GM23338 (cell line): ENCODE results near the gene JAZF1. TPM values are rescaled to one million over a fixed set of nuclear protein-coding genes. Genes with fewer than 3 reads are reported as not detected.

Experiments
- ATAC-seq: fragments of 200-7000 bp; cut with Tn5 transposase; 3 replicates; pipeline ENCODE4 v1.9.1; 2020
- DNase-seq: peaks from one replicate; pipeline ENCODE4 v3.0.0-alpha.2; 2015; ENCODE audit warnings: low spot score
- H2AFZ ChIP-seq: fragments of 200-600 bp; sonication (generic); 2 replicates; pipeline ENCODE4 v1.8.0; 2016; ENCODE audit warnings: antibody characterized with exemption, mild to moderate bottlenecking, moderate library complexity
- H3F3A ChIP-seq: fragments of 200-600 bp; sonication (generic); replicated peaks from 2 replicates; pipeline ENCODE4 v1.8.0; 2017; ENCODE audit warnings: antibody characterized with exemption, mixed run types, low read depth
- H3K27ac ChIP-seq: fragments of 200-600 bp; sonication (generic); 2 replicates; pipeline ENCODE4 v1.6.1; 2016; ENCODE audit warnings: low read depth
- H3K27me3 ChIP-seq: fragments of 200-600 bp; sonication (generic); 2 replicates; pipeline ENCODE4 v1.8.0; 2016; ENCODE audit warnings: mild to moderate bottlenecking, mixed run types, moderate library complexity; ENCODE audit not compliant: insufficient read depth
- H3K36me3 ChIP-seq: fragments of 200-600 bp; sonication (generic); 2 replicates; pipeline ENCODE4 v1.8.0; 2016; ENCODE audit warnings: mild to moderate bottlenecking; ENCODE audit not compliant: insufficient read depth
- H3K4me1 ChIP-seq: fragments of 200-600 bp; sonication (generic); 2 replicates; pipeline ENCODE4 v1.8.0; 2016; ENCODE audit warnings: mild to moderate bottlenecking, moderate library complexity; ENCODE audit not compliant: insufficient read depth
- H3K4me2 ChIP-seq: fragments of 200-600 bp; sonication (generic); 2 replicates; pipeline ENCODE4 v1.7.1; 2017; ENCODE audit warnings: mixed run types
- H3K4me3 ChIP-seq: fragments of 200-600 bp; sonication (generic); 2 replicates; pipeline ENCODE4 v1.6.1; 2016; ENCODE audit warnings: mixed run types
- H3K79me2 ChIP-seq: fragments of 200-600 bp; sonication (generic); replicated peaks from 2 replicates; pipeline ENCODE4 v1.8.0; 2017; ENCODE audit warnings: mild to moderate bottlenecking; ENCODE audit not compliant: insufficient read depth
- H3K9me2 ChIP-seq: fragments of 200-600 bp; sonication (generic); 2 replicates; pipeline ENCODE4 v1.8.0; 2017; ENCODE audit not compliant: insufficient read depth
- H4K20me1 ChIP-seq: fragments of 200-600 bp; sonication (generic); replicated peaks from 2 replicates; pipeline ENCODE4 v1.8.0; 2017; ENCODE audit warnings: mild to moderate bottlenecking; ENCODE audit not compliant: insufficient read depth
- H3K27ac Mint-ChIP-seq: 2 replicates; pipeline ENCODE4 v1.8.0; 2020; ENCODE audit warnings: inconsistent platforms, mild to moderate bottlenecking, moderate library complexity, mixed read lengths
- H3K27me3 Mint-ChIP-seq: 3 replicates; pipeline ENCODE4 v1.8.0; 2022; ENCODE audit warnings: low read depth, mild to moderate bottlenecking, moderate library complexity, mixed read lengths, inconsistent platforms; ENCODE audit not compliant: insufficient read depth, poor library complexity
- H3K36me3 Mint-ChIP-seq: 3 replicates; pipeline ENCODE4 v1.8.0; 2021; ENCODE audit warnings: low read depth, mild to moderate bottlenecking, inconsistent platforms, moderate library complexity, mixed read lengths
- H3K4me1 Mint-ChIP-seq: 3 replicates; pipeline ENCODE4 v1.8.0; 2020; ENCODE audit warnings: mild to moderate bottlenecking, inconsistent platforms, mixed read lengths
- H3K4me3 Mint-ChIP-seq: 3 replicates; pipeline ENCODE4 v1.8.0; 2021; ENCODE audit warnings: moderate library complexity, mild to moderate bottlenecking, inconsistent platforms, mixed read lengths
- H3K9me3 Mint-ChIP-seq: 3 replicates; pipeline ENCODE4 v1.8.0; 2020; ENCODE audit warnings: moderate library complexity, mild to moderate bottlenecking, inconsistent platforms, mixed read lengths
- CREB1 ChIP-seq: fragments of 250-450 bp; sonication (Bioruptor Pico); IDR thresholded peaks from 2 replicates; pipeline ENCODE4 v1.5.0; 2020; ENCODE audit warnings: low read depth, mild to moderate bottlenecking, moderate library complexity
- JUNB ChIP-seq: IDR thresholded peaks from one replicate; pipeline ENCODE4 v1.6.1; 2016; ENCODE audit warnings: antibody characterized with exemption; ENCODE audit not compliant: unreplicated experiment
- NANOG ChIP-seq: IDR thresholded peaks from 2 replicates; pipeline ENCODE4 v1.6.1; 2016; ENCODE audit warnings: antibody characterized with exemption, borderline replicate concordance
- ZNF462 ChIP-seq: fragments of 250-450 bp; sonication (Bioruptor Pico); IDR thresholded peaks from 2 replicates; pipeline ENCODE4 v1.5.0; 2020; ENCODE audit warnings: mild to moderate bottlenecking, moderate library complexity
- polyA plus RNA-seq: library from polyadenylated mRNA; unstranded; fragments of >200 nt; fragmentation: Nextera tagmentation; extraction: Ambion mirVana; gene quantifications from 2 replicates; pipeline ENCODE4 v1.2.1, GENCODE V29; 2016
- total RNA-seq: library from RNA; depleted of rRNA; stranded (reverse); fragments of >200 nt; shearing (Covaris generic); gene quantifications from 2 replicates; pipeline ENCODE4 v1.2.3, GENCODE V29; 2014
- TF ChIP-seq, protein P1 (sequence below), 2 experiments: fragments of 200-600 bp in 1 of 2; sonication (generic) in 1 of 2; conservative IDR thresholded peaks; 2 replicates each; pipeline versions ENCODE4 v1.5.1 to v1.6.1; 2016 to 2017; ENCODE audit warnings: antibody characterized with exemption in 2 of 2, low read depth in 2 of 2, mild to moderate bottlenecking in 2 of 2, moderate library complexity in 1 of 2
- TF ChIP-seq, protein P2 (sequence below): IDR thresholded peaks from 2 replicates; pipeline ENCODE4 v1.6.1; 2016; ENCODE audit warnings: antibody characterized with exemption

Gene JAZF1
- total and polyA plus RNA-seq, 2 experiments from 2014 or later, result 12.2 to 22.2 TPM

- peaks cover 2% of the 10 kb centered on the region for H3K27me3 Mint-ChIP-seq
- Histone ChIP-seq H3K4me2 (no peak overlapping the region), H2AFZ (no peak overlapping the region), H4K20me1 (no peaks in the 10 kb centered on the region), H3K4me1 (no peaks in the 10 kb centered on the region), H3K27me3 (no peaks in the 10 kb centered on the region), H3K4me3 (no peak overlapping the region), H3K27ac (no peak overlapping the region), H3K36me3 (no peaks in the 10 kb centered on the region; the same call in 1 of the 2 replicates), H3F3A (no peaks in the 10 kb centered on the region), H3K9me2 (no peaks in the 10 kb centered on the region), H3K79me2 (no peaks in the 10 kb centered on the region)
- no peaks in the 10 kb centered on the region for H3K36me3 Mint-ChIP-seq
- TF ChIP-seq, protein P1, sequence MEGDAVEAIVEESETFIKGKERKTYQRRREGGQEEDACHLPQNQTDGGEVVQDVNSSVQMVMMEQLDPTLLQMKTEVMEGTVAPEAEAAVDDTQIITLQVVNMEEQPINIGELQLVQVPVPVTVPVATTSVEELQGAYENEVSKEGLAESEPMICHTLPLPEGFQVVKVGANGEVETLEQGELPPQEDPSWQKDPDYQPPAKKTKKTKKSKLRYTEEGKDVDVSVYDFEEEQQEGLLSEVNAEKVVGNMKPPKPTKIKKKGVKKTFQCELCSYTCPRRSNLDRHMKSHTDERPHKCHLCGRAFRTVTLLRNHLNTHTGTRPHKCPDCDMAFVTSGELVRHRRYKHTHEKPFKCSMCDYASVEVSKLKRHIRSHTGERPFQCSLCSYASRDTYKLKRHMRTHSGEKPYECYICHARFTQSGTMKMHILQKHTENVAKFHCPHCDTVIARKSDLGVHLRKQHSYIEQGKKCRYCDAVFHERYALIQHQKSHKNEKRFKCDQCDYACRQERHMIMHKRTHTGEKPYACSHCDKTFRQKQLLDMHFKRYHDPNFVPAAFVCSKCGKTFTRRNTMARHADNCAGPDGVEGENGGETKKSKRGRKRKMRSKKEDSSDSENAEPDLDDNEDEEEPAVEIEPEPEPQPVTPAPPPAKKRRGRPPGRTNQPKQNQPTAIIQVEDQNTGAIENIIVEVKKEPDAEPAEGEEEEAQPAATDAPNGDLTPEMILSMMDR (conservative IDR thresholded peaks at IDR 0.05; ENCODE audit: low read depth in 2 of 2), result no peak
- TF ChIP-seq, protein P2, sequence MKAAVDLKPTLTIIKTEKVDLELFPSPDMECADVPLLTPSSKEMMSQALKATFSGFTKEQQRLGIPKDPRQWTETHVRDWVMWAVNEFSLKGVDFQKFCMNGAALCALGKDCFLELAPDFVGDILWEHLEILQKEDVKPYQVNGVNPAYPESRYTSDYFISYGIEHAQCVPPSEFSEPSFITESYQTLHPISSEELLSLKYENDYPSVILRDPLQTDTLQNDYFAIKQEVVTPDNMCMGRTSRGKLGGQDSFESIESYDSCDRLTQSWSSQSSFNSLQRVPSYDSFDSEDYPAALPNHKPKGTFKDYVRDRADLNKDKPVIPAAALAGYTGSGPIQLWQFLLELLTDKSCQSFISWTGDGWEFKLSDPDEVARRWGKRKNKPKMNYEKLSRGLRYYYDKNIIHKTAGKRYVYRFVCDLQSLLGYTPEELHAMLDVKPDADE, result no peak
- no peak for TF ChIP-seq CREB1 (CRISPR knock-in tag)
- TF ChIP-seq NANOG, result no peak
- no peak for TF ChIP-seq ZNF462 (CRISPR knock-in tag)
- no peak for TF ChIP-seq JUNB
- H3K4me1 Mint-ChIP-seq, result peaks cover 6% of the 10 kb centered on the region
- no peak for ATAC-seq
- no peak for DNase-seq
- no peaks in the 10 kb centered on the region for H3K9me3 Mint-ChIP-seq
- no peak overlapping the region for H3K27ac Mint-ChIP-seq
- no peak overlapping the region for H3K4me3 Mint-ChIP-seq
Observed at GRCh38 chr7:27890205-27890849, 290.3 kb downstream of the JAZF1 start.
